ENCODE data around the gene KLHDC9.

The KLHDC9 gene

GRCh38 chr1:161137881-161138280, 39.7 kb downstream of the KLHDC9 start:
- H3K27ac ChIP-seq: no peak overlapping the region
- no peak for TF ChIP-seq CTCF (conservative IDR thresholded peaks at IDR 0.05)
- no peak for TF ChIP-seq ZFX (IDR thresholded peaks at IDR 0.05)

- TF ChIP-seq ZFX (IDR thresholded peaks at IDR 0.05): no peak
- no peak for TF ChIP-seq CTCF (conservative IDR thresholded peaks at IDR 0.05)
Measured at GRCh38 chr1:161138431-161138830, 40.3 kb downstream of the KLHDC9 start.

GRCh38 chr1:161139766-161140165, 41.6 kb downstream of the KLHDC9 start:
- H3K27ac ChIP-seq: no peak overlapping the region
- no peak for TF ChIP-seq ZFX (IDR thresholded peaks at IDR 0.05)
- peak; percentile 75 for TF ChIP-seq CTCF (conservative IDR thresholded peaks at IDR 0.05)

More at GRCh38 chr1:161138431-161138830, 40.3 kb downstream of the KLHDC9 start:
- no peak overlapping the region for H3K27ac ChIP-seq

GRCh38 chr1:161140755-161141400, 42.7 kb downstream of the KLHDC9 start:
- no peak overlapping the region for H3K27ac ChIP-seq
- TF ChIP-seq ZFX (IDR thresholded peaks at IDR 0.05): no peak
- no peak for TF ChIP-seq CTCF (conservative IDR thresholded peaks at IDR 0.05)

GRCh38 chr1:161145832-161146231, 47.7 kb downstream of the KLHDC9 start:
- TF ChIP-seq ZFX (IDR thresholded peaks at IDR 0.05): no peak
- no peak for TF ChIP-seq CTCF (conservative IDR thresholded peaks at IDR 0.05)
- H3K27ac ChIP-seq: no peak overlapping the region
